HL-60 (cell line): ENCODE results near the gene SAFB.

Source experiments
- CTCF ChIP-seq: IDR thresholded peaks from one replicate; pipeline ENCODE4 v1.5.1; 2011; ENCODE audit warnings: low read length, control low read depth, inconsistent platforms; ENCODE audit not compliant: insufficient read depth
- GABPA ChIP-seq: IDR thresholded peaks from 2 replicates; pipeline ENCODE4 v1.6.1; 2012; ENCODE audit warnings: low read depth
- POLR2AphosphoS5 ChIP-seq: IDR thresholded peaks from 2 replicates; pipeline ENCODE4 v1.6.1; 2012; ENCODE audit warnings: low read depth
- TF ChIP-seq, protein P1 (sequence below): IDR thresholded peaks from 2 replicates; pipeline ENCODE4 v1.6.1; 2012; ENCODE audit warnings: low read depth; ENCODE audit not compliant: insufficient replicate concordance

DNA sequence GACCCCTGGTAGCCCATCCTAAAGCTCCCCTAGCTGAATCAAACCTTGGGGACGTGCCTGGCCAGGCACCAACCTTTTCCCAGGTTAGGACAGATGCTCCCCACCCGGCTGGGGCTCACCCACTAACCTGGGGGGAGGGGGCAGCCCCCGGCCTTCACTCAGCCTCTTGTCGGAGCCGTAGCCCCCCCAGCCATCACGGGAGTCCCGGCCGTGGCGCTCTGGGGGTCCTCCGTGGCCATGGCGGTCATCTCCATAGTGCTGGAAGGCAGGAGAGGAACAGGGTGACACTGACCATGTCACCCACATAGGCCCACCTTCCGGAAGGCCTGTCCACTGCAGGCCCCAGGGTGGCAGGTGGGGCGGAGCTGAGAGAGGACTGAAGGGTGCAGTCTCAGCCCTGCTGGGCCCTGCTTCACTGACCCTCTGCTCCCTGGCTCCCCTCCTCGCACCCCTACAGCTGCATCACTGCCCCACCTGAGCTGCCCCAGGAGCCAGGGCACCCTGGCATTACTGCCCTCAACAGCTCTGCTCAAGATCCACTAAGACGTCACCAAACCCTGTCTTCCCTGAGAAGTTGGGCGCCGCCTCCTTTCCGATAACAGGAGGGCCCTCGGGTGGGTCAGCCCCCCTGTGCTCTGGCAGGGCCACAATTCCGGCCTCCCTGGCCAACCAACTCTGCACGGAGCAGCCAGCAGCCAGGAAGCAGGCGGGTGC is 32.6 kb upstream of the SAFB start:
- TF ChIP-seq POLR2AphosphoS5, result no peak
- TF ChIP-seq CTCF, result no peak
- no peak for TF ChIP-seq GABPA
- TF ChIP-seq, protein P1, sequence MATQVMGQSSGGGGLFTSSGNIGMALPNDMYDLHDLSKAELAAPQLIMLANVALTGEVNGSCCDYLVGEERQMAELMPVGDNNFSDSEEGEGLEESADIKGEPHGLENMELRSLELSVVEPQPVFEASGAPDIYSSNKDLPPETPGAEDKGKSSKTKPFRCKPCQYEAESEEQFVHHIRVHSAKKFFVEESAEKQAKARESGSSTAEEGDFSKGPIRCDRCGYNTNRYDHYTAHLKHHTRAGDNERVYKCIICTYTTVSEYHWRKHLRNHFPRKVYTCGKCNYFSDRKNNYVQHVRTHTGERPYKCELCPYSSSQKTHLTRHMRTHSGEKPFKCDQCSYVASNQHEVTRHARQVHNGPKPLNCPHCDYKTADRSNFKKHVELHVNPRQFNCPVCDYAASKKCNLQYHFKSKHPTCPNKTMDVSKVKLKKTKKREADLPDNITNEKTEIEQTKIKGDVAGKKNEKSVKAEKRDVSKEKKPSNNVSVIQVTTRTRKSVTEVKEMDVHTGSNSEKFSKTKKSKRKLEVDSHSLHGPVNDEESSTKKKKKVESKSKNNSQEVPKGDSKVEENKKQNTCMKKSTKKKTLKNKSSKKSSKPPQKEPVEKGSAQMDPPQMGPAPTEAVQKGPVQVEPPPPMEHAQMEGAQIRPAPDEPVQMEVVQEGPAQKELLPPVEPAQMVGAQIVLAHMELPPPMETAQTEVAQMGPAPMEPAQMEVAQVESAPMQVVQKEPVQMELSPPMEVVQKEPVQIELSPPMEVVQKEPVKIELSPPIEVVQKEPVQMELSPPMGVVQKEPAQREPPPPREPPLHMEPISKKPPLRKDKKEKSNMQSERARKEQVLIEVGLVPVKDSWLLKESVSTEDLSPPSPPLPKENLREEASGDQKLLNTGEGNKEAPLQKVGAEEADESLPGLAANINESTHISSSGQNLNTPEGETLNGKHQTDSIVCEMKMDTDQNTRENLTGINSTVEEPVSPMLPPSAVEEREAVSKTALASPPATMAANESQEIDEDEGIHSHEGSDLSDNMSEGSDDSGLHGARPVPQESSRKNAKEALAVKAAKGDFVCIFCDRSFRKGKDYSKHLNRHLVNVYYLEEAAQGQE, result no peak
